Measurements from ENCODE around the gene KITLG.
"Not testable (repeated sequence)": the region's sequence is repeated elsewhere in the genome, so short reads cannot be mapped to it uniquely, and the experiment has no call there.

Gene KITLG

DNA sequence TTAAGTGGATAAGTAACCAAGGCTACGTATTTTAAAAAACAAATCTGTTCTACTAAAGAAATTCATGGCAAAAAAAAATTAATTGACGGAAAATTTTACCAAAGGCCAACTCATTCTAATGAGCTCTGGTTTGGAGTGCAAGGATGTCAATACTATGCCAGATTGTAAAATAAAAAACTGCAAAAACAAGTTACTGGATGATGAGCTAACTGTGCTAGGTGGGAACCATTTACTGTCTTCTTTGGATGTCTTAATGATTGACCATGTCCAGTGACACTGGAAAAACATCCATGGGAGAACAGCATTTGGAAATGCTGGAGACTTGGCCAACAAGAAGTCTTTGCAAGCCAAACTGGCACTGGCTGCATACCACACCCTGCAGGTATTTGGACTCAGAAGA, 41.6 kb downstream of the KITLG start:
- no peak for DNase-seq

DNA sequence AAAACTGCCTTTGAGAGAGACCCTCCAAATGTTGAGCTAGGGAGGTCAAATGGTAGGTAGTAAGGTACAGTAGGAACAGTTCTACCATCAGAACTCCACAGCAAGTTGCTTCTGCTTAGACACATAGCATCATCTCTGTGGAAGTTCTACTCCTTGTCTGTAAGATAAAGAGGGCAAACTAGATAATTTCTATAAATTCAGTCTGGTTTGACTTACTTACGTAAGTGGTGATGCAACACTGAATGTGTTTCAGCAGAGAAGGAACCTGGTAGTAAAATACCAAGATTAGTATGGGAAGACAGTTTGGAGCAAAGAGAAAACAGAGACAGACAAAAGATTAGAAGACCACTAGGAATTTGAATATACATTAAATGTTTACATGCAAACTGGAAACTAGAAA, 42.0 kb downstream of the KITLG start:
- no peak for DNase-seq

DNA sequence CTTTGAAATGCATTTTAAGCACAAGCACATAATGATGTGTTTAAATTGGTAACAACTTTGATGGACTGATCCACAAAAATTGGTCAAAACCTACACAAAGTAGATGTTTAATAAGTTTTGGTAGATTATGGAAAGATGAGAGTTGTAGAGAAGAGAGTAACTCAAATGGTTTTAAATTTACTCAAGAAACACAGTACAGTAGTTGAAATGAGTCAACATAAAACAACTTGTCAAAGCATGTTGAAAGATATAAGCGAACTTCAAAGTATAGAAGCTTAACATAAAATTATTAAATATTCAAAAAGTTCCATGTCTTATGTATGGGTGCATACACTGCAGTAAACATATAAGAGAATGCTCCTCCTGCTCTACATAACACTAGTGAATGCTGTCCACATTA, 49.4 kb downstream of the KITLG start:
- no peak for DNase-seq

DNA sequence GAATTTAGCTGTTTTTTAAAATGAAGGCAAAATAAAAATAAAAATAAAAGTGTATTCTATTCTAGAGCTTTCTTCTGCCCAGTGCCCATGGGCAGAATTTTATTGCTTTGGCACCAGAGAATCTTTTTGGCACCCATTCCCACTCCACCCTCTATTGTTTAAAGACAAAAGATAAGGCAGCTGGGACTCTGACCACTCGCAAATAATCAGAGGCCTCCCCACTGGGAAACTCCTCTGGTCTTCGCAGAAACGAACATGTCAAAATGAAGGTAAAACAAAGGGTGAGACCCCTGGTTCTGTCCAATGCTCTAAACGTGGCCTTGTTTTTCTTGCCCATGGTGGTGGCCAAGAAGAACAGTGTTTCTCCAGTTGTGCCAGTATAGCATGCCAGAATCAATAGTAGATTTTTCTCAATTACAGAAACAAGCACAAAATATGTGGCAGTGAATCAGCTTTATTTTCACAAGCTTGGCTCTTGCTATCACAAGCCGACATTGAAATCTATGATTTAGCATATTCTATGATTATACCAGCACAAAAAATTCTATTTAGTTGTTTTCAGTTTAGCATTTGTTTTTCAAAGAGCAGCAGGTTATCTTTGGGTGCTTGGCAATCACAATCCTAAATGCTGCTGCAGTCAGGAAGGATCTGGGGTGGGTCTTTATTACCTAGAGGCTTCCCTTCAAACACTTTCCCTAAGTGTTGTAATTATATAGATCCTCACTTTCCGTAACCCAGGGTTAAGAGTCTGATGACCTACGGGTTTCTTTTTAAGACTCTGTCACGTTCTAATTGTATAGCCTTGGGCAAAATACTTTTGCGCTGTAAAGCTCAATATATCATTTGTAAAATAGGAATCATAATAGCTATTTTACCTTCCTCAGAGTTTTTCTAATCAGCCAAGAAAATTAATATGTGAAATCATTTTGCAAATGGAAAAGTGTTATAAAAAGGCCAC, 50.5 kb downstream of the KITLG start:
- DNase-seq, result no peak

DNA sequence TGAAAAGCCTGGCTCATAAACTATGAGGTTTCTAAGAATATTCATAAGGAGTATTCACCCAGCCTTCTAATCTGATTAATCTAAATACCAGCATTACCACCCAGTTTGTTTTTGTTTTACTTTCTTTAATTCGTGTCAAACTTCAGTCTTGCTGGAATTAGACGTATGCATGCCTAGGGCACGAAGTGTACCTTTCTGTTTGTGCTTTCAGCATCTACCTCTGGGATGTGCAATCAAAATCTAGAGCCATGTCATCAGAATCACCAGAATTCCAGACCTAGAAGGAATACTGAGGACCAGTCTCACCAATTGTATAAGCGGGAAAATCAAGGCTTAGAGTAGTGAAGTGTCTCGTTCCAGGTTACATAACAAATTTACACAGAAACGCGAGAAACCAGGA, 57.3 kb downstream of the KITLG start:
- DNase-seq, result no peak

DNA sequence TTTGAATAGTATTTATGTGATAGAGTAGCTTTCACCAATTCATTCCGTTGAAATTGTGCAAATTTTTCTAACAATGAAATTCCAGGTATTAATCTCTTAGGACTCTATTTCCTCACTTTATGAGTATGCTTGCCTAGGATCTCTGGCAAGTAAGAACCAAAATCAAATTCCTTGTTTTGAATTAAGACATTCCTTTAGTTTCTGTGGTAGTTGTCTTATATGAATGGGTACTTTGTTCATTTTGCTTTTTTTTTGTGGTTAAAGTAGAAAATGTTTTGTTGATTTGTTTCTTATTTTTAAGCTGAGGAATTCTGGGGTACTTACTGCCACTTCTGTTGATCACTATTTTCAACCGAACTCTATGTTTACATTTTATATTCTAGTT, 59.8 kb downstream of the KITLG start:
- no peak for DNase-seq

DNA sequence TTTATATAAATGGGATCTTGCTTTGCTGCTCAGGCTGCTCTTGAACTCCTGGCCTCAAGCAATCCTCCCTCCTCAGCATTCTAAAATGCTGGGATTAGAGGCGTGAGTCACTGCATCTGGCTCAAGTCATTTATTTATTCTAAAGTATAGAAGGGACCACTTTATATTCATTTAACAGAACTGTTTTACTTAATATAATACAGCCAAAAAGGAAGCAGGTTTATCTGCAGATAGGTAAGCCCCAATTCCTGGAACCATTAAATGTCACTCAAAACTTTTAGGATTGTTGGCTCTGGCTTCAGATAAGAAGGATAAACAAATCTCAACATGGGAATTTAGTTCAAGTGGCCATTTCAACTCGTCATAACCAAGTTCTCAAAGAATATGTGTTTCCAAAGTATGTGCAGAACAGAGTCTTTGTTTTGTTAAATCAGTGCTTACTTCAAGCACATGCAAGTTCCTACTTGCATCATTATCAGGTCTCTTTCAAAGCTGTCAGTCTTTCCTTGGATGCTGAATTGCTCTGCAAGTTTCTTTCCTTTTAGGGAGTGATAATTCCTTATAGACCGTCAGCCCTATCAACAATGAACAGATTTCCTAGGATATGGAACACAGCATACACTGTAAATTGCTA, 60.4 kb downstream of the KITLG start:
- DNase-seq, result no peak

DNA sequence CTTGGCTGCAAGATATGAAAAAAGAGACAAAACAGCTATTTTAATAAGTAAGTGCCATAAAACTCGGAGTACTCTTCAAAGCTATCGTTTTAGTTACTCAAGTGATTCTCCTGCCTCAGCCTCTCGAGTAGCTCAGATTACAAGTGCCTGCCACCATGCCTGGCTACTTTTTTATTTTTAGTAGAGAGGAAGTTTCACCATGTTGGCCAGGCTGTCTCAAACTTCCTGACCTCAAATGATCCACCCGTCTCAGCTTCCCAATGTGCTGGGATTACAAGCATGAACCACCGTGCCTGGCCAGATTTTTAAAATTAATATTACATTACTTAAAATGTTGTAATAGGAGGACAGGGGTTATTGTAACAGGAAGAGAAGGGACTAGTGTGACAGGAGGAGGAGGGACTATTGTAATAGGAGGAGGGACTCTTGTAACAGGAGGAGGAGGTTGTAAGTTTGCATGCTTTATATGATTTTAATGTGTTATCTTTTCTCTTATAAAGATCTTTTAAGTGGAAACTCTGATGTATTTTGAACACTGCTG, 61.3 kb downstream of the KITLG start:
- no peak for DNase-seq

DNA sequence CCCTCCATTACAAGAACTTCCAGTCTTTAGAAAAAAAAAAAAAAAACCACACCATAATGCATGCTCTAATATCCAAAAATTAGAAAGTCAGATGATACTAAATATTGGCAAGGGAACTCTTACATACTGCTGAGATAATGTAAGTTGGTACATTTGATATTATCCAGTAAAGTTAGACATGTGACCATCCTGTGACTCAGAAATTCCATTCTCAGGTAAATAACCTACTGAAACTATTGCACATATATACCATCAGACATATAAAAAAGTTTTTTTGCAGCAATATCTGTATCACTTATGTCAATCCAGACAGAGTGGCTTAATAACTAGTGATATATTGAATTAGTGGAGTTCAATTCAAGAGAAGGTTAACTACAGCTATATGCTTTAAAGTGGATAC, 63.5 kb downstream of the KITLG start:
- no peak for DNase-seq

DNA sequence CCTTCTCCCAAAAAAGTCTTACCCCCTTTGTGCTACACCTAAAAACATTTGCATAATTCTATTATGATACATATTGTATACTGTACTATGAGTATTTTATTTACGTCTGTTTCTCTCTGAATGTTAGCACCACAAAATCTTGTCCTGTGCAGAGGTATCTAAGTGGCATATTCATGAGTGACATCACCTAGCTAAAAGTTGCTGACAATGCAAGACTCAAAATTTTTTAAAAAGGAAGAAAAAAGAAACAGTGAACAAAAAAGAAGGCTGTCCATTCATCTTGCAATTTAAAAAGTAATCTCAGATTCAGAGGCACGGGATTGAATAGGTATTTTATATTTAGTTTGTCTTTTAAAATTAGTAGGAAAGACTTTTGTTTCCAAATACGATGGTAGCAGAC, 69.4 kb downstream of the KITLG start:
- DNase-seq, result no peak

DNA sequence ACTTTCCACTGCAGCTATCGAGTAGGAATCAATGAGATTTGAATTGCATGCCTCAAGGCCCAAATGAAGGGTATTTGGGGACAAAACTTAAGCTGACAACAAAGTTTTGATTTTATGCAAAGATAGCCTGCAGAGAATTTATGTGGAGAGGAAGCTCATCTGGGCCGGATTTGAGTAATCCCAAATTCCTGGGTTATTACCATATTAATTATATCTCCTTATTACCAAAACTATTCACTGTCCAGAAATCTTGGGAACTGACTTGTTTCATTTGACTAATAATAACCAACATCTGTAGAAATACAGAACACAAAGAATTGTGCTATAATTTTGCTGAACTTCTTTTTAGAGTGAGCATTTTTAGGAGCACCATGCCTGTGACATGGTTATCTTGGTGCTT, 70.4 kb downstream of the KITLG start:
- DNase-seq, result no peak

DNA sequence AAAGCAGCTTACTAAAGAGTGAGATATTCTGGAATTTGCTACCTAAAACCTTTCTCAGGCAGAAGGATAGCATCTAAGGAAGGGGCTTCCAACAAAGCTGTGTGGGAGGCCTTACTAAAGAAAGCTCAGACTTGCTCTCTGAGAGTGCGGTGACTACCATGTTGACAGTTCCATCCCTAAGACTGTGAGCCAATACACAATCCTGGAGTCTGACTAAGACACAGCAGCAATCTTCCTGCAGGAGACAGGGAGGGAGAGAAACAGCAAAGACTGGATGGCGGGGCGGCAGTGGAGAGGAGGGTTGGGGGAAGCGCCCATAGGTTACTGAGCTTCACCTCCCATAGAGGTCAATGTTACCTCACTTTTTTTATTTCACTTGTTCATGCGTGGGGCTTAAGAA, 70.9 kb downstream of the KITLG start:
- DNase-seq, result no peak

DNA sequence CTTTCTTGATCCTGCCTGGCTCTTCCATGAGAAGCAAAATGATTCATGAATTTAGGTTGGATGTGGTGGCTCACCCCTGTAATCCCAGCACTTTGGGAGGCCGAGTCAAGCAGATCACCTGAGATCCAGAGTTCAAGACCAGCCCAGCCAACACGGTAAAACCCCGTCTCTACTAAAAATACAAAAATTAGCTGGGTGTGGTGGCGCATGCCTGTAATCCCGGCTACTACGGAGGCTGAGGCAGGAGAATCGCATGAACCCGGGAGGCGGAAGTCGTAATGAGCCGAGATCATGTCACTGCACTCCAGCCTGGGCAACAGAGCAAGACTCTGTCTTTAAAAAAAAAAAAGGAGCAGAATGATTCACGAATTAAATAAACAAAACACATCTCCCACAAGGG, 72.4 kb downstream of the KITLG start:
- DNase-seq, result not testable (repeated sequence)

DNA sequence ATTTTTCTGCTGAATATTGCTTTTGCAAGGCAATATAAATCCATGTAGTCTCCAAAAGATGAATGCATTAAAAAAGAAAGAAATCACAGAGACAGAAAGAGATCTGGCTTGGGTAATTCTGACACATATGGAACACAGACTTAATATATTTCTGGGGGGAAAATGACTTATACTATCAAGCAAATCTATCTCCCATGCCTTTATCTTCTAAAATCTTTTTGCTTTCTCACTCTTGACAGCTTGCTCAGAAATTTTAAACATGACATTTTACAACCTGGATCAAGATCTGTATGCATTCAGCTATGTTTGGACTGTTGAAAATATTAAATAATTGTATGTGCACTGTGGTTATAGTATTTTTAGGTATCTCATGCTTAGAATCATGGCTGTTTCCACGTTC, 73.0 kb downstream of the KITLG start:
- no peak for DNase-seq

DNA sequence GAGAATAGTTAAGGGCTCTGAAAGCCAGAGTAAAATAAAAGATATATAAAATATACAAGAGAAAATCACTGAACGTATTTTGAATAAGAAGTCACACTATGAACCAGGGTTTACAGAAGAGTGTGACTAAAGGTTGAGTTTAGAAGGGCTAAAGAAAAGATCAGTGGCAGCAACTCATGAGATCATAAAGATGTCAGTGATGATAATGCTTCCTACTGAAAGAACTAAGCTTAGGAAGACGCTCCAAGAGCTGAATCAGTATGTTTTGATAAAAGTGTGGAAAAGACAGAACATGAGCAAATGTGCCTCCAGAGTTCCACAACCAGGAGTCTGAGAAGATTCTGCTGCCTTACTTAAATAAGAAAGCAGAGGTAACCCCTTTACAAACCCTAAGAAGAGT, 74.6 kb downstream of the KITLG start:
- no peak for DNase-seq

DNA sequence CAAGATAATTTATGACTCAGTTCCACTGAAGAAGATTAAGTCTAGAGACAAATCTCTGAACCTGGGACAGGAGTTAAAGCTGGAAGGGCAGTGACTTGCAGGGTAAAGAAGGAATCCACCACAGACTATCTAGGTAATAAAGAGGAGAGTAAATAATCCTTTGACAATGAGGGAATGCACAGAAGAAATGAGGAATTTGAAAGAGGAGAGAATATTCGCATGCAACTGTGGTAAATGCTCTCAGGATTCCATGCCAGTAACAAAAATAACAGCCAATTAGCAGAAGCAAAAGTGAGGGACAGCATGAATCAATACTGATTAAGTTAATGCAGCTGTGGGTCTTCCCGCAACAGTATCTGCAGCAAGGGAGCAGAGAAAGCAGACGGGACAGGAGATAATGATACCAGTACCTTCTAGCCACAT, 77.0 kb downstream of the KITLG start:
- no peak for DNase-seq

DNA sequence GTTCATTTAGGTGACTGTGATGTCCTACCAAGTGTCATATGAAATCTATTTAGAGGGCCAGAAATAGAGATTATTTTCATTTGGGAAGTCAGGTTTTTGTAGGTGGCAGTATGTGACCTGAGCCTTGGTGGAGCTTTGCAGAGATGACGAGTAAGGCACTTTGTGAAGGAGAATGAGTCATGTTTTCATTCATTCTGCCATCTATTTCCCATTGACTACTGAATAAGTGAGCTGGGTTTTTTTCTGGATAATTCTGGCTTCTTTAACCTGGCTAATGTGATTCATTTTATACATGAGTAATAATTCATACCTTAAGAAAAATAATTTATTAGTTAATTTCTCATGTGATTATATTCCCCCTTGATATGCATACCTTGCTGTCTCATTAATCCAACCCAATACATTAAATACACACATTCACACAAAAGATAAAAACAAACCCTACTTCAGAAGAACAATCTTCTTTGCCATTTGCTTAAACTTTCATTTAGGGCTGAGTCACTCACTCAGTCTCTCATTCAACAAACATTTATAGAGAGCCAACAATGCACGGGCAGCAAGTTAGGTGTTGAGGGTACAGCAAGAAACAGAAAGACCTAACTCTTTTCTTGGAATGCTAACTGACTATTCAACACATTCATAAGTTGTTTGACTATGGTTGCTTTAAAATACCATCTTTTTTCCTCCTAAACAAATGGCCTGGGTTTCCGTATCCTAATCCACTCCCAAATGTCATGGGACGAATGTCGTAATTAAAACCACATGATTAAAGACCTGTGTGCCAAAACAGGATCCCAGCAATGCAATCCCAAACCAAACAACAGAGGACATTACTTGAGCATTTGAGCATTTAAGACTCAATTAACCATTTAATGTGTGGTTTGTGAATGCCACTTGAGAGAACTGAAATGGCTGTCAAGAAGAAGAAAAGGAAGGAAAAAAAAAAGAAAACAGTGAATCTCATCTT, 78.0 kb downstream of the KITLG start:
- no peak for DNase-seq

DNA sequence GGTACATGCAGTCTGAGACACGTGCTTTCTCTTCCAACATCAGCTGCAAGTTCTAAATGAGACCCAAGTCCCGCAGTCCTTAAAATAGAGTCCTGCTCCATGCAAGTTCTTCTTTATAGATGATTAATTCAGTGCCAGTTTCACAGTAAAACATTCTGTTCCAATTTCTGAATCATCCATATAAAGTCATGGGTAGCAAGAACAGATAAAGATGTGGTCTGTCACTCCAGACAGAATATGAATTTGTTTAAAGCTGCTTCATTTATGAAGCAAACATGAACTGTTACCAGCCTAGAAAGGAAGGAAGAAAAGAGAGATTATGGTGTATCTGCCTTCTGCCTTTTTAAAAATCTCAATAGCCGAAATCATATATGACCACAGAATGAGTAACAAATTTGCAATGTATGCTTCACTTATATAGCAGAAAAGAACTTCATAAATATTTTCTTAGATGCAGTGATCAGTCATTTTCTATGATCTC, 83.3 kb downstream of the KITLG start:
- no peak for DNase-seq

DNA sequence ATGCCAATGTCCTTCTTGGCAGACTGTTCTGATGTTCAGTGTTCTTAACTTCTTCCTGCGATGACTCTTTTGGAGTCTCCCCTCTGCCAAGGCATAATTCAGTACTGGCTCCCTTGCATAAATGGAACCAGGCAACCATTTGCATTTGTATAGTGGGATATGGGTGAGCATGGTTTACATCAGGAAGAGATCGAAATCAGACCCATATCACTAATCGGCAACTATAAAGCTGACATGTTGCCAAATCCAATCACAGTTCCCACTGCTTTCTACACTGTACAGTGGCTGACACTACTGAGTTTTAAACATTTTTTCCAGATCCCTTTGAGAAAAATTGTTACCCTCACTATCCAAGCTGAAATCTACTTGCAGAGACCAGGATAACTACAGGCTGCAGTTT, 83.8 kb downstream of the KITLG start:
- no peak for DNase-seq

DNA sequence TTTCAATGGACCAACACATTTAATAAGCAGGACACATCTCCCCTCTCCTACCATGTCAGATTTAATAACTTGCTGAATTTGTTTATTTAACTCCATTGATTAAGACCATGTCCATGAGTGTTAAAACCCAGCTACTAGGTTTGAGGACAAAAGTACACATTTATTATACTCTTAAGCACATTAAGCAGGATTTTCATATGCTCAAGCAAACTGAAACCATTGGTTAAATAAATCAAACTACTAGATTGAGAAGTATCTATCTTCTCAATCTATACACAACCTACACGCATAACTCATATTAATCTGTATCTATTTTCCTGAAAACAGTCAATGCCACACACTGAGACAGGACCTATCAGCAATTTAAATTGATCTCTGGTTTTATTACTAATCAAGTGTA, 85.2 kb downstream of the KITLG start:
- DNase-seq, result no peak

DNA sequence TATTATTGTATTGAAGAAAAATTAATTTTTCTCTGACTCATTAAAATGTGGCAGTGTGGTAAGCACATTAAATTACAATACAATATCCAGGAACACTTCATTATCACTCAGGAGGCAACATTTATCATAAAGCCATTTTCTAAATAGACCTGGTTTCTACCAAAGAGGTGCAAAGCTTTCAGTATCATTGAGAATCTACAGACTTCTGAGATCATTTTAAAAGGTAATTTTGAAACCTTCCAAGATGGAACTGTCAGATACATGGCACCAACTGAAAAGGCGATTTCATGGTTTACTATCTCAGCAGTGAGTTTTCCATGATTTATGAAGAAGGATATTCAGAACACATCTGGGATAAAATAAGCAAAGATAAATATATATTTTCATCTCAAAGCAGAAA, 85.8 kb downstream of the KITLG start:
- no peak for DNase-seq

DNA sequence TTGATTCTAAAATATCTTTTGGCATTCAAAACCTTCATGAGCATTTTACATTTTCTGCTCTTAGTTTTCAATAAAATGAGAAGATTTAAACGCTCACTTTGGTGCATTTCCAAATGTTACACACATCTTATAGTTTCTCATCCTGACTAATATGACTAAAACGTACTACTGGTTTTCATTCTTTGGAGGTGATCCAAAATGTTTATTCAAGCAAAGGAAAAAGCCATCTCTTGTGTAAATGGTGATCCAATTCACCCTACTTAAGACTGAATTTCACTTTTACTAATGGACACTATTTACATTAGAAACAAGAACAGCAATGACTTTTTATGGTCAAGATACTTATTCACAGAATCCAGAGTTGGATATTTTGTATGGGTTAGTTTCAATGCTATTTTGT, 86.6 kb downstream of the KITLG start:
- no peak for DNase-seq

DNA sequence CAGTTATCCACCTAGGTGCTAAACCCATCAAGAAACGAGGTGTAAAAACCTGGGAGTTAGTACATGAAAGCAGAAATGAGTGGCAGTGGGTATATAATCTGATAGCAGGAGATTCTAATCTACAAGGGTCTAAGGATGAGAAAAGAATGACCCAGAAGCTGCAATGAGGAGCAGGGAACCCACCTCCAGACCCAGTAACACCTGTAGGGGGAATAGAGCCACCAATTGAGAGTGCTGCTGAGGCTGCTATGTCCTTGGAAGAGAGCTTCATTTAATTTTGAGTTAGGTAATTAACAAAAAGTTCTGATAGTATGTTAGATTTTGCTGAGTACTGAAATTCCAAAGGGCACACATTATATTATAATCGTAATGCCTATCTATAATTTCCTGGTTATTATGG, 89.8 kb downstream of the KITLG start:
- no peak for DNase-seq
